ENCODE data around the gene IQSEC1. TPM values are rescaled to one million over a fixed set of nuclear protein-coding genes. Genes with fewer than 3 reads are reported as not detected.

The IQSEC1 gene
- polyA plus RNA-seq, 1 donor (not counting 4 experiments of a cell fraction or from before 2014, with no cell fraction given): 2.8 TPM

DNA sequence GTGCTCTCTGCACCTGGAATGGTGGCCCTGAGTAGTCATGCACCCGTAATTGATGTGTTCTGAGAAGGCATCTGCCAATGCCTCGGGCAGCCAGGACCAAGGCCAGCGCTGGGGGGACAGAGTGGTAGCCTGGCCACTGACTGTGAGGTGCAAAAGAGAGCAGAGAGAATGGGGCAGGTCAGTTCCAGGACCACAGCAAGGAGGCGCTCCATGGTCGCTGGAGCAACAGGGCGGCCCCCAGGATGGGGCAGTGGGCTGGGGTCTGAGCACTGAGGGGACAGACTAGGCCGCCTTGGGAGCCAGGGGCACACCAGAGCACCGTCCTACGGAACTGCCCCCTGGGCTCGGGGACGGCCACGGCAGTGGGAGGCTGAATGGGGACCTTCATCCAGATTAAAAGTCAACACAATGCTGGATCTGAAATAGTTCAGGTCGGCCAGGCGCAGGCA, 48.3 kb upstream of the IQSEC1 start:
- Histone ChIP-seq H2AFZ (ENCODE audit: control insufficient read depth, low read length) (no peak overlapping the region), H3K27ac (ENCODE audit: control insufficient read depth, insufficient read depth, low read length) (no peak overlapping the region), H3K9ac (ENCODE audit: control insufficient read depth, extremely low read depth, insufficient read depth, low read length) (no peak overlapping the region), H3K79me2 (ENCODE audit: control insufficient read depth, insufficient read depth, low read length) (no peaks in the 10 kb centered on the region), H3K36me3 (ENCODE audit: control insufficient read depth in 2 of 2, extremely low read depth in 1 of 2, insufficient read depth in 2 of 2, low read length in 2 of 2) (no peaks in the 10 kb centered on the region), H3K4me3 (ENCODE audit: control insufficient read depth in 2 of 3, extremely low read depth in 1 of 3, insufficient read depth in 2 of 3, low read depth in 1 of 3, low read length in 3 of 3) (no peak overlapping the region), H3K4me2 (ENCODE audit: control insufficient read depth, extremely low read depth, insufficient read depth, low read depth, low read length) (no peak overlapping the region), H3K4me1 (ENCODE audit: control insufficient read depth, extremely low read depth, insufficient read depth, low read length) (no peaks in the 10 kb centered on the region), H3K9me3 (ENCODE audit: control insufficient read depth, low read depth, low read length) (no peaks in the 10 kb centered on the region), H4K20me1 (ENCODE audit: control insufficient read depth, extremely low read depth, insufficient read depth, low read length) (no peaks in the 10 kb centered on the region), H3K9me1 (ENCODE audit: control insufficient read depth, extremely low read depth, insufficient read depth, low read length) (no peaks in the 10 kb centered on the region), H3K27me3 (ENCODE audit: control insufficient read depth, extremely low read depth, insufficient read depth, low read length) (peaks cover 17% of the 10 kb centered on the region)
- TF ChIP-seq EZH2 (IDR thresholded peaks at IDR 0.05; ENCODE audit: low read length): no peak
- TF ChIP-seq, protein P1, sequence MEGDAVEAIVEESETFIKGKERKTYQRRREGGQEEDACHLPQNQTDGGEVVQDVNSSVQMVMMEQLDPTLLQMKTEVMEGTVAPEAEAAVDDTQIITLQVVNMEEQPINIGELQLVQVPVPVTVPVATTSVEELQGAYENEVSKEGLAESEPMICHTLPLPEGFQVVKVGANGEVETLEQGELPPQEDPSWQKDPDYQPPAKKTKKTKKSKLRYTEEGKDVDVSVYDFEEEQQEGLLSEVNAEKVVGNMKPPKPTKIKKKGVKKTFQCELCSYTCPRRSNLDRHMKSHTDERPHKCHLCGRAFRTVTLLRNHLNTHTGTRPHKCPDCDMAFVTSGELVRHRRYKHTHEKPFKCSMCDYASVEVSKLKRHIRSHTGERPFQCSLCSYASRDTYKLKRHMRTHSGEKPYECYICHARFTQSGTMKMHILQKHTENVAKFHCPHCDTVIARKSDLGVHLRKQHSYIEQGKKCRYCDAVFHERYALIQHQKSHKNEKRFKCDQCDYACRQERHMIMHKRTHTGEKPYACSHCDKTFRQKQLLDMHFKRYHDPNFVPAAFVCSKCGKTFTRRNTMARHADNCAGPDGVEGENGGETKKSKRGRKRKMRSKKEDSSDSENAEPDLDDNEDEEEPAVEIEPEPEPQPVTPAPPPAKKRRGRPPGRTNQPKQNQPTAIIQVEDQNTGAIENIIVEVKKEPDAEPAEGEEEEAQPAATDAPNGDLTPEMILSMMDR (optimal IDR thresholded peaks at IDR 0.05 in 1 of 3, IDR thresholded peaks at IDR 0.05 in 1 of 3, conservative IDR thresholded peaks at IDR 0.05 in 1 of 3; ENCODE audit: extremely low read depth in 1 of 3, insufficient read depth in 2 of 3, low read length in 3 of 3): no peak
- FAIRE-seq: no peak
- dilution Hi-C loops (cut with MboI; ENCODE audit: extremely low pct_ligation_motif_present, low sequenced_read_pairs): no loop called here
- no peak for DNase-seq (ENCODE audit: low read depth, low spot score)

DNA sequence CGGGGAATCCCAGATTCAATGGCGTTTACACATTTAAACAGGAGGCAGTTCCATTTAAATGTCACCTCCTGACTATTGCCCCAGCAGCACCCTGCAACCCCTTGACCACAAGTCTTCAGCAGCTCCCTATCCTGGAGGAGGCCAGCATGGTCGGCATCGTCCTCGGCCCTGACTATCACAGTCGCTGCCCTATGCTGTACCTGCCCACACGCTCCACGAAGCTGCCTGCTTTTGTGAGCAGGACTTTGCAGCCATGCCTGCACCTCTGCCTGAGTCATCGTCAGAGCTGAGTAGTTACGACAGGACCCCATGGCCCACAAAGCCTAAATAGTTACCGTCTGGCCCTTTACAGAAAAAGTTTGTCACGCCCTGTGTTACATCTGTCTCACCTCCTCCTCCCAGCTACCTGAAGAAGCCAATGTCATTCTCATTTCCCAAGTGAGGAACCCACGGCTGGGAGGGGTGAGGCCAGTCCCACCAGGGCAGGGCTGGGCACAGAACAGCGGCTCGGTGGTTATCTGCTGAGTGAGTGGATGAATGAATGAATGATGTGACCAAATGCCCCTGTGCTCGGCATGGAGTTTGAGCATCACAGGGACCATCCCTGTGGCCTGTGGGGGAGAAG, 47.8 kb upstream of the IQSEC1 start:
- no peak overlapping the region for H3K4me3 ChIP-seq (ENCODE audit: control insufficient read depth in 2 of 3, extremely low read depth in 1 of 3, insufficient read depth in 2 of 3, low read depth in 1 of 3, low read length in 3 of 3)
- H3K27me3 ChIP-seq (ENCODE audit: control insufficient read depth, extremely low read depth, insufficient read depth, low read length): peaks cover 20% of the 10 kb centered on the region
- no peaks in the 10 kb centered on the region for H3K36me3 ChIP-seq (ENCODE audit: control insufficient read depth in 2 of 2, extremely low read depth in 1 of 2, insufficient read depth in 2 of 2, low read length in 2 of 2)
- H3K79me2 ChIP-seq (ENCODE audit: control insufficient read depth, insufficient read depth, low read length): no peaks in the 10 kb centered on the region
- dilution Hi-C loops (cut with MboI; ENCODE audit: extremely low pct_ligation_motif_present, low sequenced_read_pairs): no loop called here
- no peak overlapping the region for H3K27ac ChIP-seq (ENCODE audit: control insufficient read depth, insufficient read depth, low read length)
- no peaks in the 10 kb centered on the region for H3K4me1 ChIP-seq (ENCODE audit: control insufficient read depth, extremely low read depth, insufficient read depth, low read length)
- H3K9me1 ChIP-seq (ENCODE audit: control insufficient read depth, extremely low read depth, insufficient read depth, low read length): no peaks in the 10 kb centered on the region
- no peaks in the 10 kb centered on the region for H4K20me1 ChIP-seq (ENCODE audit: control insufficient read depth, extremely low read depth, insufficient read depth, low read length)
- H2AFZ ChIP-seq (ENCODE audit: control insufficient read depth, low read length): no peak overlapping the region
- no peak for TF ChIP-seq EZH2 (IDR thresholded peaks at IDR 0.05; ENCODE audit: low read length)
- TF ChIP-seq, protein P1 (optimal IDR thresholded peaks at IDR 0.05 in 1 of 3, IDR thresholded peaks at IDR 0.05 in 1 of 3, conservative IDR thresholded peaks at IDR 0.05 in 1 of 3; ENCODE audit: extremely low read depth in 1 of 3, insufficient read depth in 2 of 3, low read length in 3 of 3): no peak
- H3K4me2 ChIP-seq (ENCODE audit: control insufficient read depth, extremely low read depth, insufficient read depth, low read depth, low read length): no peak overlapping the region
- no peak overlapping the region for H3K9ac ChIP-seq (ENCODE audit: control insufficient read depth, extremely low read depth, insufficient read depth, low read length)
- DNase-seq (ENCODE audit: low read depth, low spot score) (no peak), FAIRE-seq (no peak)
- H3K9me3 ChIP-seq (ENCODE audit: control insufficient read depth, low read depth, low read length): no peaks in the 10 kb centered on the region
